ENCODE measurements around the gene NAP1L5.

Gene NAP1L5

GRCh38 chr4:88659055-88659889 is 38.4 kb downstream of the NAP1L5 start:
- DNase-seq: peak; percentile 50

GRCh38 chr4:88655226-88655625 is 42.4 kb downstream of the NAP1L5 start:
- DNase-seq: no peak

- no peak for DNase-seq
Measured at GRCh38 chr4:88653371-88653946, 44.2 kb downstream of the NAP1L5 start.

GRCh38 chr4:88649716-88650115 is 47.9 kb downstream of the NAP1L5 start:
- no peak for DNase-seq

GRCh38 chr4:88646528-88647280 is 50.9 kb downstream of the NAP1L5 start:
- DNase-seq: no peak

- DNase-seq: no peak
Measured at GRCh38 chr4:88645994-88646393, 51.6 kb downstream of the NAP1L5 start.

All from CD4-positive, alpha-beta T cell treated with Interleukin-12 subunit alpha and Interleukin-12 subunit beta, for 1 hour (primary cell).